Activated naive CD8-positive, alpha-beta T cell (primary cell): ENCODE results near the gene ERP27.

Experiments used
- H3K27ac Mint-ChIP-seq: one replicate; pipeline ENCODE4 v1.8.0; 2021; ENCODE audit warnings: mixed read lengths
- H3K27me3 Mint-ChIP-seq: one replicate; pipeline ENCODE4 v1.8.0; 2021; ENCODE audit warnings: mixed read lengths
- H3K36me3 Mint-ChIP-seq: one replicate; pipeline ENCODE4 v1.8.0; 2021; ENCODE audit warnings: mixed read lengths
- H3K4me1 Mint-ChIP-seq: one replicate; pipeline ENCODE4 v1.8.0; 2021; ENCODE audit warnings: low read depth, mixed read lengths
- H3K4me3 Mint-ChIP-seq: one replicate; pipeline ENCODE4 v1.8.0; 2021; ENCODE audit warnings: mild to moderate bottlenecking, mixed read lengths
- H3K9me3 Mint-ChIP-seq: one replicate; pipeline ENCODE4 v1.8.0; 2021; ENCODE audit warnings: low read depth, mixed read lengths

The ERP27 gene

GRCh38 chr12:14936224-14936861 lies 2.0 kb downstream of the ERP27 start:
- no peaks in the 10 kb centered on the region for H3K27me3 Mint-ChIP-seq
- H3K36me3 Mint-ChIP-seq, result peaks cover 18% of the 10 kb centered on the region
- no peaks in the 10 kb centered on the region for H3K9me3 Mint-ChIP-seq
- H3K4me3 Mint-ChIP-seq, result no peak overlapping the region
- H3K4me1 Mint-ChIP-seq, result peaks cover 60% of the 10 kb centered on the region
- peak overlapping the region; percentile 64 for H3K27ac Mint-ChIP-seq

GRCh38 chr12:14935031-14935430 lies 3.3 kb downstream of the ERP27 start:
- Mint-ChIP-seq H3K27ac (peak overlapping the region; percentile 68), H3K4me3 (no peak overlapping the region), H3K9me3 (no peaks in the 10 kb centered on the region), H3K36me3 (peaks cover 19% of the 10 kb centered on the region), H3K27me3 (no peaks in the 10 kb centered on the region), H3K4me1 (peaks cover 53% of the 10 kb centered on the region)

- H3K27ac Mint-ChIP-seq, result no peak overlapping the region
- no peaks in the 10 kb centered on the region for H3K9me3 Mint-ChIP-seq
- H3K36me3 Mint-ChIP-seq, result peaks cover 19% of the 10 kb centered on the region
- no peaks in the 10 kb centered on the region for H3K27me3 Mint-ChIP-seq
- no peak overlapping the region for H3K4me3 Mint-ChIP-seq
- peaks cover 48% of the 10 kb centered on the region for H3K4me1 Mint-ChIP-seq
These were observed 3.8 kb downstream of the ERP27 start for GRCh38 chr12:14934511-14934910.

GRCh38 chr12:14931791-14932560 lies 6.4 kb downstream of the ERP27 start:
- Mint-ChIP-seq H3K27ac (no peak overlapping the region), H3K4me3 (no peak overlapping the region), H3K9me3 (no peaks in the 10 kb centered on the region), H3K27me3 (no peaks in the 10 kb centered on the region), H3K36me3 (peaks cover 21% of the 10 kb centered on the region), H3K4me1 (peaks cover 25% of the 10 kb centered on the region)

GRCh38 chr12:14931359-14931758 lies 7.0 kb downstream of the ERP27 start:
- H3K4me1 Mint-ChIP-seq, result peaks cover 19% of the 10 kb centered on the region
- peaks cover 21% of the 10 kb centered on the region for H3K36me3 Mint-ChIP-seq
- no peaks in the 10 kb centered on the region for H3K9me3 Mint-ChIP-seq
- H3K27me3 Mint-ChIP-seq, result no peaks in the 10 kb centered on the region
- no peak overlapping the region for H3K27ac Mint-ChIP-seq
- no peak overlapping the region for H3K4me3 Mint-ChIP-seq

- Mint-ChIP-seq H3K9me3 (no peaks in the 10 kb centered on the region), H3K27ac (no peak overlapping the region), H3K4me1 (peaks cover 14% of the 10 kb centered on the region), H3K4me3 (no peak overlapping the region), H3K36me3 (peaks cover 21% of the 10 kb centered on the region), H3K27me3 (no peaks in the 10 kb centered on the region)
These were observed 8.0 kb downstream of the ERP27 start for GRCh38 chr12:14930299-14930698.

GRCh38 chr12:14928931-14929330 lies 9.4 kb downstream of the ERP27 start:
- no peak overlapping the region for H3K4me3 Mint-ChIP-seq
- H3K36me3 Mint-ChIP-seq, result peaks cover 21% of the 10 kb centered on the region
- H3K27ac Mint-ChIP-seq, result no peak overlapping the region
- no peaks in the 10 kb centered on the region for H3K27me3 Mint-ChIP-seq
- no peaks in the 10 kb centered on the region for H3K9me3 Mint-ChIP-seq
- peaks cover 12% of the 10 kb centered on the region for H3K4me1 Mint-ChIP-seq

- no peak overlapping the region for H3K4me3 Mint-ChIP-seq
- H3K9me3 Mint-ChIP-seq, result no peaks in the 10 kb centered on the region
- no peaks in the 10 kb centered on the region for H3K27me3 Mint-ChIP-seq
- no peak overlapping the region for H3K27ac Mint-ChIP-seq
- peaks cover 2% of the 10 kb centered on the region for H3K4me1 Mint-ChIP-seq
- peaks cover 13% of the 10 kb centered on the region for H3K36me3 Mint-ChIP-seq
These were observed 11.1 kb downstream of the ERP27 start for GRCh38 chr12:14927267-14927666.

- H3K4me3 Mint-ChIP-seq, result no peak overlapping the region
- H3K4me1 Mint-ChIP-seq, result peaks cover 23% of the 10 kb centered on the region
- no peaks in the 10 kb centered on the region for H3K27me3 Mint-ChIP-seq
- peaks cover 16% of the 10 kb centered on the region for H3K36me3 Mint-ChIP-seq
- H3K9me3 Mint-ChIP-seq, result no peaks in the 10 kb centered on the region
- no peak overlapping the region for H3K27ac Mint-ChIP-seq
These were observed 13.8 kb downstream of the ERP27 start for GRCh38 chr12:14924541-14924940.

GRCh38 chr12:14923944-14924343 lies 14.4 kb downstream of the ERP27 start:
- H3K9me3 Mint-ChIP-seq, result no peaks in the 10 kb centered on the region

GRCh38 chr12:14921218-14921617 lies 17.1 kb downstream of the ERP27 start:
- H3K36me3 Mint-ChIP-seq, result peaks cover 27% of the 10 kb centered on the region
- no peaks in the 10 kb centered on the region for H3K27me3 Mint-ChIP-seq
- H3K9me3 Mint-ChIP-seq, result no peaks in the 10 kb centered on the region
- peak overlapping the region; percentile 88 for H3K27ac Mint-ChIP-seq
- peak overlapping the region; percentile 8 for H3K4me3 Mint-ChIP-seq
- peaks cover 28% of the 10 kb centered on the region for H3K4me1 Mint-ChIP-seq

More at GRCh38 chr12:14923944-14924343, 14.4 kb downstream of the ERP27 start:
- no peak overlapping the region for H3K4me3 Mint-ChIP-seq
- H3K27ac Mint-ChIP-seq, result no peak overlapping the region
- H3K27me3 Mint-ChIP-seq, result no peaks in the 10 kb centered on the region
- peaks cover 25% of the 10 kb centered on the region for H3K4me1 Mint-ChIP-seq
- H3K36me3 Mint-ChIP-seq, result peaks cover 20% of the 10 kb centered on the region

- Mint-ChIP-seq H3K36me3 (peaks cover 27% of the 10 kb centered on the region), H3K4me3 (peak overlapping the region; percentile 8), H3K9me3 (no peaks in the 10 kb centered on the region), H3K27me3 (no peaks in the 10 kb centered on the region), H3K4me1 (peaks cover 28% of the 10 kb centered on the region), H3K27ac (peak overlapping the region; percentile 88)
These were observed 17.7 kb downstream of the ERP27 start for GRCh38 chr12:14920475-14921126.

GRCh38 chr12:14919455-14919854 lies 18.9 kb downstream of the ERP27 start:
- Mint-ChIP-seq H3K4me3 (no peak overlapping the region), H3K4me1 (peaks cover 33% of the 10 kb centered on the region), H3K27me3 (no peaks in the 10 kb centered on the region), H3K36me3 (peaks cover 31% of the 10 kb centered on the region), H3K27ac (no peak overlapping the region), H3K9me3 (no peaks in the 10 kb centered on the region)

GRCh38 chr12:14915736-14916135 lies 22.6 kb downstream of the ERP27 start:
- Mint-ChIP-seq H3K9me3 (peaks cover 3% of the 10 kb centered on the region), H3K27me3 (no peaks in the 10 kb centered on the region), H3K27ac (no peak overlapping the region), H3K4me3 (no peak overlapping the region), H3K36me3 (peaks cover 38% of the 10 kb centered on the region), H3K4me1 (peaks cover 32% of the 10 kb centered on the region)

GRCh38 chr12:14913381-14913781 lies 25.0 kb downstream of the ERP27 start:
- Mint-ChIP-seq H3K9me3 (peaks cover 3% of the 10 kb centered on the region), H3K27ac (no peak overlapping the region), H3K4me1 (peaks cover 35% of the 10 kb centered on the region), H3K27me3 (no peaks in the 10 kb centered on the region), H3K4me3 (no peak overlapping the region), H3K36me3 (peaks cover 33% of the 10 kb centered on the region)
